SKM-1 (cell line): ENCODE results near the gene NUMA1.
A peak's percentile ranks its signal among the peaks of the same experiment; 100 is the strongest.

Experiments used
- DNase-seq: peaks from one replicate; lab custom pipeline; 2025; ENCODE audit not compliant: unreplicated experiment; lab: John Stamatoyannopoulos, UW

Gene NUMA1

DNA sequence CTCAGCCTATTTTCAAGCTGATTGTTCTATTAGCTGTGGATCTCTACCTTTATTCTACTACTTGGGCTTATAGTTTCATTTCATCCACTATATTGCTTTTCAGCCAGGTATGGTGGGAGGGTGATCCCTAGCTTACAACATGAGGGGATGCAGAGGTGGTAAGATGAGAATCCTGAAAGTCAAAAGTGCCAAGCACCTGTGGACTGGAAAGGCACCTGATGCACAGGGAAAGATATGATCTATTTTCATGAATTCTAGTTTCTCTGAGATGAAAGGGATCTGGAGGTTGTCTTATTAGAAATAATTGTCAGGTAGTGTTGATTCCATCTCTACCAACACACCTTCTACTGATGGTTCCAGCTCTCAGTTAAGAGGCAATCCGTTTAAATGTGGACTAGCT is 103.3 kb downstream of the NUMA1 start:
- DNase-seq = no peak

DNA sequence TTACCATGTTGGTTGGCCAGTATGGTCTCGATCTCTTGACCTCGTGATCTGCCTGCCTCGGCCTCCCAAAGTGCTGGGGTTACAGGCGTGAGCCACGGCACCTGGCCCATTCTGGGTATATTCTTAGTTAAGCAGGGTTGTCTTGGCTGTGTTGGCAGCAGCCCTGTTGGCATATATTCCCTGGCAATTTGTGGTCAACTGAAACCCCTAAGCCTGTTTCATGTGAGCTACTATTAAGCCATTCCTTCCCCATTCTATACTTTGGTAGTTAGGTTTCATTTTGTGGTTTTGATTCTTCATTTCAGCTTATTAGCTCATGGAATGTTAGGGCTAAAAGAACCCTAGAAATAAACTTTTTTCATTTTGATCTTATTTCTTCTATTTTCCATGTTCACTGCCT is 103.8 kb downstream of the NUMA1 start:
- no peak for DNase-seq

GRCh38 chr11:71971680-71972079 is 108.7 kb downstream of the NUMA1 start:
- DNase-seq = no peak

GRCh38 chr11:71964641-71965040 is 115.7 kb downstream of the NUMA1 start:
- DNase-seq = no peak

GRCh38 chr11:71963468-71963867 is 116.9 kb downstream of the NUMA1 start:
- no peak for DNase-seq

DNA sequence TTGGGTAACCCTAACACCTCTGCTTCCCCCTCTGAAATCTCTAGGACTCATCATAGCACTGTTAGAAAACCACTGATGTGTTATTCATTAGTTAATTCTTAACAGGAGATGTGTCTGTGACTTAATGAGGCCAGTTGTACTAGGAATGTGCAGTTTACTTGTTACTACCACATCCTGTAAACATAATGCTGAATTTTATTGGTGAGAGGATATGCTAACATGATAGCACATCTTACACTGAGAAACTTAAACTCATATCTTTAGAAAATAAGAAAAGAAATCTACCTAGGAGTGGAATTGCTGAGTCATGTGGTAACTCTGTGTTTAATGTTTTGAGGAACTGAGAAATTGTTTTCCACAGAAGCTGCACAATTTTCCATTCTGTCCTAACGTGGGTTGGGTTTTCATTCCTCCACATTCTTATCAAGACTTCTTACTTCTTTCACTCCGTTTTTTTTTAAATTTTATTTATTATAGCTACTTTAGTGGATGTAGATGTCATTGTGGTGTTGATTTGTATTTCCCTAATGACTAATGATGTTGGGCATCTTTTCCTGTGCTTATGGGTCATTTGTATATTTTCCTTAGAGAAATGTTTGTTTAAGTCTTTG is 117.8 kb downstream of the NUMA1 start:
- DNase-seq = peak; percentile 22

GRCh38 chr11:71955898-71956456 is 124.4 kb downstream of the NUMA1 start:
- DNase-seq = no peak
